ENCODE results near the gene NFYA. TPM values are rescaled to one million over a fixed set of nuclear protein-coding genes. Genes with fewer than 3 reads are reported as not detected.
A peak's percentile ranks its signal among the peaks of the same experiment; 100 is the strongest.

NFYA gene
- polyA plus RNA-seq, 3 donors = 9.7 to 21.4 (median 10.7) TPM

GRCh38 chr6:41056768-41057490 is 15.8 kb upstream of the NFYA start:
- H2AFZ ChIP-seq (ENCODE audit: insufficient read depth, low read depth, low read length, poor library complexity, severe bottlenecking) = no peak overlapping the region
- Mint-ChIP-seq H3K9me3 (peaks cover 0 to 2% (median 0%) of the 10 kb centered on the region in 7 donors), H3K36me3 (peaks cover 28 to 29% of the 10 kb centered on the region in 2 donors), H3K27me3 (ENCODE audit: low read depth in 3 of 3) (peaks cover 0 to 4% (median 0%) of the 10 kb centered on the region in 3 donors), H3K4me3 (no peak overlapping the region), H3K27ac (peak overlapping the region in 2 of 7 donors; percentile 3 to 16), H3K4me1 (peaks cover 9% of the 10 kb centered on the region)
- no peak overlapping the region for H3K4me3 ChIP-seq (replicated peaks in 1 of 3; ENCODE audit: low read depth in 2 of 3, low read length in 3 of 3)
- no peak for DNase-seq
- no peak overlapping the region for H3K9ac ChIP-seq (ENCODE audit: insufficient read depth, low read length, poor library complexity, severe bottlenecking)
- no peaks in the 10 kb centered on the region for H4K20me1 ChIP-seq (ENCODE audit: insufficient read depth, low read length)
- peaks cover 7 to 8% of the 10 kb centered on the region in 2 donors for H3K4me1 ChIP-seq (ENCODE audit: control insufficient read depth in 1 of 2, insufficient read depth in 2 of 2, low read length in 2 of 2)
- no peak overlapping the region for H3K4me2 ChIP-seq (replicated peaks; ENCODE audit: extremely low read depth, low read length, poor library complexity, severe bottlenecking)
- intact Hi-C loops (cut with micrococcal nuclease) = no loop called here
- no peaks in the 10 kb centered on the region for H3K27me3 ChIP-seq (ENCODE audit: control insufficient read depth in 2 of 2, insufficient read depth in 2 of 2, low read length in 2 of 2)
- no peaks in the 10 kb centered on the region for H3K79me2 ChIP-seq (ENCODE audit: insufficient read depth, low read length)
- no peaks in the 10 kb centered on the region for H3K9me3 ChIP-seq (replicated peaks in 1 of 2; ENCODE audit: control insufficient read depth in 1 of 2, insufficient read depth in 1 of 2, low read length in 2 of 2)
- 96% methylated on average over 4 of the region's 6 CpGs for WGBS (ENCODE audit: insufficient coverage)
- H3K36me3 ChIP-seq (replicated peaks in 1 of 2; ENCODE audit: control insufficient read depth in 1 of 2, insufficient read depth in 2 of 2, low read length in 2 of 2) = peaks cover 5 to 14% of the 10 kb centered on the region in 2 donors
- no peak overlapping the region for H3K27ac ChIP-seq (ENCODE audit: low read depth in 1 of 2, low read length in 2 of 2)
- no peak for TF ChIP-seq CTCF (IDR thresholded peaks at IDR 0.05)

GRCh38 chr6:41058783-41059181 is 14.0 kb upstream of the NFYA start:
- H3K27me3 ChIP-seq (ENCODE audit: control insufficient read depth in 2 of 2, insufficient read depth in 2 of 2, low read length in 2 of 2) = no peaks in the 10 kb centered on the region
- no peaks in the 10 kb centered on the region for H3K4me1 ChIP-seq (ENCODE audit: control insufficient read depth in 1 of 2, insufficient read depth in 2 of 2, low read length in 2 of 2)
- no peak overlapping the region for H3K4me2 ChIP-seq (replicated peaks; ENCODE audit: extremely low read depth, low read length, poor library complexity, severe bottlenecking)
- H3K27ac Mint-ChIP-seq = peak overlapping the region in 2 of 7 donors; percentile 31 to 55
- no peaks in the 10 kb centered on the region for H3K9me3 Mint-ChIP-seq
- peaks cover 10 to 30% of the 10 kb centered on the region in 2 donors for H3K36me3 ChIP-seq (replicated peaks in 1 of 2; ENCODE audit: control insufficient read depth in 1 of 2, insufficient read depth in 2 of 2, low read length in 2 of 2)
- no peak overlapping the region for H3K4me3 ChIP-seq (replicated peaks in 1 of 3; ENCODE audit: low read depth in 2 of 3, low read length in 3 of 3)
- no peaks in the 10 kb centered on the region for H3K4me1 Mint-ChIP-seq
- DNase-seq = no peak
- H3K4me3 Mint-ChIP-seq = no peak overlapping the region
- H3K27ac ChIP-seq (ENCODE audit: low read depth in 1 of 2, low read length in 2 of 2) = no peak overlapping the region
- no peaks in the 10 kb centered on the region for H3K27me3 Mint-ChIP-seq (ENCODE audit: low read depth in 3 of 3)
- WGBS (ENCODE audit: insufficient coverage) = no CpG with 5 or more reads among the region's 2 CpGs
- H3K9me3 ChIP-seq (replicated peaks in 1 of 2; ENCODE audit: control insufficient read depth in 1 of 2, insufficient read depth in 1 of 2, low read length in 2 of 2) = no peaks in the 10 kb centered on the region
- no peak overlapping the region for H2AFZ ChIP-seq (ENCODE audit: insufficient read depth, low read depth, low read length, poor library complexity, severe bottlenecking)
- no peaks in the 10 kb centered on the region for H3K79me2 ChIP-seq (ENCODE audit: insufficient read depth, low read length)
- no peak for TF ChIP-seq CTCF (IDR thresholded peaks at IDR 0.05)
- H3K36me3 Mint-ChIP-seq = peaks cover 41 to 43% of the 10 kb centered on the region in 2 donors
- no peak overlapping the region for H3K9ac ChIP-seq (ENCODE audit: insufficient read depth, low read length, poor library complexity, severe bottlenecking)
- intact Hi-C loops (cut with micrococcal nuclease) = no loop called here
- no peaks in the 10 kb centered on the region for H4K20me1 ChIP-seq (ENCODE audit: insufficient read depth, low read length)

Data from CD14-positive monocyte (primary cell).